Left hindlimb (tissue), 1 donor: Measurements from ENCODE around the gene CEP68.
"Not testable (repeated sequence)": the region's sequence is repeated elsewhere in the genome, so short reads cannot be mapped to it uniquely, and the experiment has no call there.

Experiments used
- DNase-seq: peaks from one replicate; pipeline ENCODE4 v3.0.0-alpha.2; 2018

CEP68 gene

GRCh38 chr2:65031341-65032018 lies 24.7 kb upstream of the CEP68 start:
- DNase-seq: no peak

- no peak for DNase-seq
Observed at GRCh38 chr2:65032019-65032975, 23.9 kb upstream of the CEP68 start.

GRCh38 chr2:65033178-65033577 lies 23.0 kb upstream of the CEP68 start:
- no peak for DNase-seq

GRCh38 chr2:65033667-65034066 lies 22.5 kb upstream of the CEP68 start:
- DNase-seq: not testable (repeated sequence)

- DNase-seq: no peak
Observed at GRCh38 chr2:65035351-65035943, 20.8 kb upstream of the CEP68 start.

- no peak for DNase-seq
Observed at GRCh38 chr2:65037178-65037577, 19.0 kb upstream of the CEP68 start.

GRCh38 chr2:65039640-65040039 lies 16.6 kb upstream of the CEP68 start:
- no peak for DNase-seq

GRCh38 chr2:65040400-65041261 lies 15.6 kb upstream of the CEP68 start:
- DNase-seq: peak; percentile 73

- no peak for DNase-seq
Observed at GRCh38 chr2:65043001-65043400, 13.2 kb upstream of the CEP68 start.

- no peak for DNase-seq
Observed at GRCh38 chr2:65044097-65044735, 12.0 kb upstream of the CEP68 start.

- no peak for DNase-seq
Observed at GRCh38 chr2:65045651-65046050, 10.6 kb upstream of the CEP68 start.

- no peak for DNase-seq
Observed at GRCh38 chr2:65046633-65047407, 9.4 kb upstream of the CEP68 start.

GRCh38 chr2:65049010-65049639 lies 7.1 kb upstream of the CEP68 start:
- DNase-seq: no peak

GRCh38 chr2:65050931-65051330 lies 5.3 kb upstream of the CEP68 start:
- no peak for DNase-seq

GRCh38 chr2:65053199-65053598 lies 3.0 kb upstream of the CEP68 start:
- DNase-seq: no peak

- no peak for DNase-seq
Observed at GRCh38 chr2:65054749-65055421, 1.3 kb upstream of the CEP68 start.

GRCh38 chr2:65055422-65056214 lies 598 bp upstream of the CEP68 start:
- DNase-seq: no peak

GRCh38 chr2:65057054-65057375 lies 799 bp downstream of the CEP68 start:
- no peak for DNase-seq

GRCh38 chr2:65057391-65058052 lies 1.3 kb downstream of the CEP68 start:
- DNase-seq: no peak
